ENCODE measurements around the gene PUM1. TPM values are rescaled to one million over a fixed set of nuclear protein-coding genes. Genes with fewer than 3 reads are reported as not detected.

PUM1 gene
- total RNA-seq, 1 donor from 2014 or later, result 185 TPM

DNA sequence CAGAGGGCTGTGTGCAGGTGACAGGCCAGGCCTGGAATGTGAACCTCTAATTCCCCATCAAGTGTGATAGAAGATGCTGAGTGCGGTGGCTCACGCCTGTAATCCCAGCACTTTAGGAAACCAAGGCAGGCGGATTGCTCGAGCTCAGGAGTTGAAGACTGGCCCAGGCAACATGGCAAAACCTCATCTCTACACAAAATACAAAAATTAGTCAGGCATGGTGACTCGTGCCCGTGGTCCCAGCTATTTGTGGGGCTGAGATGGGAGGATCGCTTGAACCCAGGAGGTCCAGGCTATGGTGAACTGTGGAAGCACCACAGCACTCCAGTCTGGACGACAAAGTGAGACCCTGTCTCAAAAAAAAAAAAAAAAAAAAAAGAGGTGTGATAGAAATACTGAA lies 40.1 kb upstream of the PUM1 start:
- no peak overlapping the region for H3K4me3 Mint-ChIP-seq
- DNase-seq (ENCODE audit: extremely low spot score, unreplicated experiment), result no peak
- H3K36me3 Mint-ChIP-seq, result no peaks in the 10 kb centered on the region
- no peaks in the 10 kb centered on the region for H3K27me3 Mint-ChIP-seq
- no peaks in the 10 kb centered on the region for H3K9me3 Mint-ChIP-seq
- TF ChIP-seq CTCF (conservative IDR thresholded peaks at IDR 0.05), result no peak
- H3K4me1 Mint-ChIP-seq (ENCODE audit: unreplicated experiment), result peaks cover 8% of the 10 kb centered on the region
- no peak overlapping the region for H3K27ac Mint-ChIP-seq

DNA sequence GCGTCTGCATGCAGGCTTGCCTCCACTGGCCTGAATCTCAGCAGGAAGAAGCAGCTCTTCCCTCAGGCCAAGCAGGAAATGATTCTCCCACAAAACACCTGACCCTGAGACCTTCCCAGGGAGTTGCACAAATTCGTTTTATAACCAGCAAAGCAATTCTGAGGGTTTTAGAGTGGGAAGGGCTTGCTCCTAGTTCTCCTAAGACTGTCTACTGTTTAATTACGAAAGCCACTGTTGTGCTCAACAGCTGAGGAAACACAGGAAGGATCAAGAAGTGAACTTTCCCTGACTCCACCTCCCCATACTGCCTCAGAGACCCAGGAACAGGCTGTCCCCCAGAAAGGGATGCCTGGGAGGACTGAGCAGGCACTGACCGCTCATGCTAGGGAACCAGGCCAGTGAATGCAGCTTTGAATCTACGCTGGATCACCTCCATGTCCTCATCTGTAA lies 37.0 kb upstream of the PUM1 start:
- Mint-ChIP-seq H3K27me3 (no peaks in the 10 kb centered on the region), H3K27ac (no peak overlapping the region), H3K4me1 (ENCODE audit: unreplicated experiment) (peaks cover 7% of the 10 kb centered on the region), H3K9me3 (no peaks in the 10 kb centered on the region), H3K36me3 (no peaks in the 10 kb centered on the region), H3K4me3 (no peak overlapping the region)
- TF ChIP-seq CTCF (conservative IDR thresholded peaks at IDR 0.05), result no peak
- DNase-seq (ENCODE audit: extremely low spot score, unreplicated experiment), result no peak

GRCh38 chr1:31101147-31101502 lies 35.6 kb upstream of the PUM1 start:
- TF ChIP-seq CTCF (conservative IDR thresholded peaks at IDR 0.05), result no peak
- no peaks in the 10 kb centered on the region for H3K36me3 Mint-ChIP-seq
- H3K4me1 Mint-ChIP-seq (ENCODE audit: unreplicated experiment), result peaks cover 7% of the 10 kb centered on the region
- DNase-seq (ENCODE audit: extremely low spot score, unreplicated experiment), result no peak
- peak overlapping the region; percentile 46 for H3K4me3 Mint-ChIP-seq
- no peak overlapping the region for H3K27ac Mint-ChIP-seq
- no peaks in the 10 kb centered on the region for H3K9me3 Mint-ChIP-seq
- H3K27me3 Mint-ChIP-seq, result no peaks in the 10 kb centered on the region

DNA sequence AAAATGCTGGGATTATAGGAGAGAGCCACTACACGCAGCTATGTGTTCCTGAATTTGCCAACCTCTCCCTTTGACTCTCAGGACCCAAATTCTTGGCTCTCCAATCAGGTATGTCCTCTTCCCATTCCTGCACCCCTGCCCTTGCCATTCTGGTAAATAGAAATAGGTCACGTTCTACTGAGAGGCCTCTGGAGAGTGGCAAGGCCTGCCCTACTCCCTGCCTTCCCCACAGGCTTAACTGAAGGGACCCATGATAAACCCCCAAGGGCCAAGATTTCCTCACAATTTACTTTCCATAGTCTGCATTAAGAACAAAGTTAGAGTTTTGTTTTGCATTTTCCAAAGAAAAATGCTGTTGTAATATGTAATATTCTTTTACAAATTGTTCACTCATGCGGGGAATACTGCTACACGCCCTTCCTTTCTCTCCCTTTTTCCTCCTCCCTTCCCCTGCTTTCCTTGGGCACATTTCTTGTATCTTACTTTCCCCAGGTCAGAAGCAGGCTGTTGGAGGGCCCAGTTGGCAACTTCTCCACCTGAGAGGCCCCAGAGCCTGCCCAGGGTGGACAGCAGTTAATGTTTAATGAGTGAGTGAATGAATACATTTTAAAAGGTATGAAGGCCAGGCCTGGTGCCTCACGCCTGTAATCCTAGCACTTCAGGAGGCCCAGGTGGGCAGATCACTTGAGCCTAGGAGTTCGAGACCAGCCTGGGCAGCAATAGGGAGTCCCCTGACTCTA lies 33.9 kb upstream of the PUM1 start:
- Mint-ChIP-seq H3K4me3 (no peak overlapping the region), H3K4me1 (ENCODE audit: unreplicated experiment) (peaks cover 7% of the 10 kb centered on the region), H3K36me3 (no peaks in the 10 kb centered on the region), H3K27me3 (no peaks in the 10 kb centered on the region), H3K9me3 (no peaks in the 10 kb centered on the region), H3K27ac (no peak overlapping the region)
- no peak for TF ChIP-seq CTCF (conservative IDR thresholded peaks at IDR 0.05)
- no peak for DNase-seq (ENCODE audit: extremely low spot score, unreplicated experiment)

DNA sequence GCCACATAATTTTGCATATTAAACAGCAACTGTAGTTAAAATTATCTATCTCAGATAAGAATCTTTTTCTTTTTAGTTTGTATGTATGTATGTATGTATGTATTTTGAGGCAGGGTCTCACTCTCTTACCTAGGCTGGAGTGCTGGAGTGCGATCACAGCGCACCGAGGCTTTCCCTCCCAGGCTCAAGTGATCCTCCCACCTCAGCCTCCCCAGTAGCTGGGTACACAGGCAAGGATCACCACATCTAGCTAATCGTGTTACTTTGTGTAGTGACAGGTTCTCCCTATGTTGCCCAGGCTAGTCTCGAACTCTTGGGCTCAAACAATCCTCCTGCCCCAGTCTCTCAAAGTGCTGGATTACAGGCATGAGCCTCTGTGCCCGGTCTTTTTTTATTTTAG lies 30.5 kb upstream of the PUM1 start:
- H3K27me3 Mint-ChIP-seq, result no peaks in the 10 kb centered on the region
- no peaks in the 10 kb centered on the region for H3K9me3 Mint-ChIP-seq
- no peak overlapping the region for H3K4me3 Mint-ChIP-seq
- no peak for TF ChIP-seq CTCF (conservative IDR thresholded peaks at IDR 0.05)
- H3K4me1 Mint-ChIP-seq (ENCODE audit: unreplicated experiment), result peaks cover 5% of the 10 kb centered on the region
- no peak overlapping the region for H3K27ac Mint-ChIP-seq
- no peaks in the 10 kb centered on the region for H3K36me3 Mint-ChIP-seq
- DNase-seq (ENCODE audit: extremely low spot score, unreplicated experiment), result no peak
